HG02884 (cell line): ENCODE results near the gene MALAT1.

Source experiments
- ATAC-seq: cut with Tn5 transposase; IDR thresholded peaks from one replicate; pipeline ENCODE4 v1.9.1; 2021; ENCODE audit warnings: mild to moderate bottlenecking, moderate library complexity; ENCODE audit not compliant: unreplicated experiment

Gene MALAT1

GRCh38 chr11:65478388-65479183, 20.3 kb upstream of the MALAT1 start:
- no peak for ATAC-seq

- ATAC-seq = no peak
These were observed 19.4 kb upstream of the MALAT1 start for GRCh38 chr11:65479184-65480145.

- ATAC-seq = no peak
These were observed 16.5 kb upstream of the MALAT1 start for GRCh38 chr11:65482306-65482850.

GRCh38 chr11:65485920-65486219, 13.0 kb upstream of the MALAT1 start:
- ATAC-seq = no peak

GRCh38 chr11:65486570-65487466, 12.0 kb upstream of the MALAT1 start:
- ATAC-seq = no peak

- no peak for ATAC-seq
These were observed 11.2 kb upstream of the MALAT1 start for GRCh38 chr11:65487467-65488272.

GRCh38 chr11:65488273-65489034, 10.4 kb upstream of the MALAT1 start:
- no peak for ATAC-seq

GRCh38 chr11:65489035-65489705, 9.7 kb upstream of the MALAT1 start:
- ATAC-seq = no peak

GRCh38 chr11:65489706-65490320, 9.0 kb upstream of the MALAT1 start:
- no peak for ATAC-seq

GRCh38 chr11:65491163-65491465, 7.7 kb upstream of the MALAT1 start:
- no peak for ATAC-seq

GRCh38 chr11:65491614-65492386, 7.0 kb upstream of the MALAT1 start:
- no peak for ATAC-seq

GRCh38 chr11:65492387-65492636, 6.5 kb upstream of the MALAT1 start:
- ATAC-seq = no peak

- ATAC-seq = no peak
These were observed 6.0 kb upstream of the MALAT1 start for GRCh38 chr11:65492637-65493366.

GRCh38 chr11:65493367-65494176, 5.3 kb upstream of the MALAT1 start:
- ATAC-seq = no peak

- peak; percentile 2 for ATAC-seq
These were observed 2.3 kb upstream of the MALAT1 start for GRCh38 chr11:65496304-65497140.
